NCI-H1694 (cell line): ENCODE measurements around the gene PDE4D.
"Not testable (repeated sequence)": the region's sequence is repeated elsewhere in the genome, so short reads cannot be mapped to it uniquely, and the experiment has no call there.

Experiments
- DNase-seq: peaks from one replicate; lab custom pipeline; 2025; lab: John Stamatoyannopoulos, UW

PDE4D gene

DNA sequence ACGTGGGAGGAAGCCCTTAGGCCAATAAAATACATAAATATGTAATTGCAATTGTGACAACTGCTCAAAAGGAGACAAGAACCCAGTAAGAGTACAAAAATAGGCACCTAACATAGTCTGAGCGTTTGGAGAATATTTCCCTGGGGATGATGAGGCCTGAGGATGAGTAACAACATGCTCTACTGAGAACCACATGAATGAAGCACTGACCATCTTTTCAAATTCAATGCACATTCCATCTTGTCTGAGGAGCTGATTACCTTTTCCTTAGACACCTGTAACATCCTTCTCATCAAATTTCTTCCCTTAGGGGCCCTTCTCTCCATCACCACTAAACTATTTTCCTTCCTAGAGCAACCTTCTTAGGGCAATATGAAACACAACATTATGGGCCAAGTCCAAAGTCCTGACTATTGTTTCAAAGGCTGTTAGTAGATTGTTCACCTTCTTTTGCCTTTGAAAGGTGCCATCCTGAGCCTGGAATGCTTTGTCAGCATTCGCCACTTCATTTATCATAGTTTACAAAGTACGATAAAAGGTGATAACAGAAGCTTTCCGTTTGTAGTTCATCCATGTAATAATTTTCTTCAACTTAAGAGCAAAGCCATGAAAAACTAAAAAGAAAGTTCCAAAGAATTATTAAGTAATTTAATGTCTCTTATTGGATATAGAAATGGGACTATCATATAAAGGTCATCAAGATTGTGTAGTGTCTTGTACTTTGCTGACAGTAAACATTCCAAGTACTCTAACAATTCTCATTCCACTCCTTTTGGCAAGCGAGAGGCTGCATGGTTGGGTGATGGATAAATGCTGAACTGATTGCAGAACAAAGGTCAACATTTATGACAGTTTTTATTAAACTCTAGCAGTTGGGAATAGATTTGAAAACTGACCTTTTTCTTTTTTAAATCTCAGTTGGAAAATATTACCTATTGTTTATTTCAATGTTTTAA is 471.3 kb downstream of the PDE4D start:
- no peak for DNase-seq

GRCh38 chr5:59420596-59420995 is 472.9 kb downstream of the PDE4D start:
- no peak for DNase-seq

GRCh38 chr5:59418808-59419207 is 474.7 kb downstream of the PDE4D start:
- DNase-seq: no peak

GRCh38 chr5:59416451-59416850 is 477.1 kb downstream of the PDE4D start:
- no peak for DNase-seq

GRCh38 chr5:59416026-59416425 is 477.5 kb downstream of the PDE4D start:
- no peak for DNase-seq

GRCh38 chr5:59412428-59412827 is 481.1 kb downstream of the PDE4D start:
- no peak for DNase-seq

GRCh38 chr5:59408997-59409396 is 484.5 kb downstream of the PDE4D start:
- not testable (repeated sequence) for DNase-seq

GRCh38 chr5:59407967-59408366 is 485.6 kb downstream of the PDE4D start:
- DNase-seq: no peak

DNA sequence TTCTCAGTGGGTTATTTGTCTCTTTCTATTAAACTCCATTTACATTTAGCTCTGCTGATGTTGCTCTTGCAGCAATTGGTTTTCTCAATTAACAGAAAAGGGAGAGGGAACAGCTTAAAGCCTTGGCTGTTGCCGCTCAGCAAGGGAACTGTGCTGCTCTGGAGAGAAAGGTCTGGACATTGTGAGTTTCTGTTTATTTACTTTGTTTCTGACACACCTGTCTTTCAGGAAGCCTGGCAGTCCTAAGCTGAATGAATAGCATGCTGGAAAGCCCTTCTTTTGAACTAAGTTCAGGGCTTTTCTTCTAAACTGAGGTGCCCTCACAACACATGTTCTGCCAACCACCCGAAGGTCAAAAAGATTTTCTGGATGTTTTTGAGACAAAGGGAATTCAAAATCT is 491.9 kb downstream of the PDE4D start:
- no peak for DNase-seq

DNA sequence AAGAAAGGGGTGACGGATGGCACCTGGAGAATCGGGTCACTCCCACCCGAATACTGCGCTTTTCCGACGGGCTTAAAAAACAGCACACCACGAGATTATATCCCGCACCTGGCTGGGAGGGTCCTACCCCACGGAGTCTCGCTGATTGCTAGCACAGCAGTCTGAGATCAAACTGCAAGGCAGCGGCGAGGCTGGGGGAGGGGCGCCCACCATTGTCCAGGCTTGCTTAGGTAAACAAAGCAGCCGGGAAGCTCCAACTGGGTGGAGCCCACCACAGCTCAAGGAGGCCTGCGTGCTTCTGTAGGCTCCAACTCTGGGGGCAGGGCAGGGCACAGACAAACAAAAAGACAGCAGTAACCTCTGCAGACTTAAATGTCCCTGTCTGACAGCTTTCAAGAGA is 498.6 kb downstream of the PDE4D start:
- not testable (repeated sequence) for DNase-seq

GRCh38 chr5:59393585-59394420 is 499.7 kb downstream of the PDE4D start:
- DNase-seq: no peak

DNA sequence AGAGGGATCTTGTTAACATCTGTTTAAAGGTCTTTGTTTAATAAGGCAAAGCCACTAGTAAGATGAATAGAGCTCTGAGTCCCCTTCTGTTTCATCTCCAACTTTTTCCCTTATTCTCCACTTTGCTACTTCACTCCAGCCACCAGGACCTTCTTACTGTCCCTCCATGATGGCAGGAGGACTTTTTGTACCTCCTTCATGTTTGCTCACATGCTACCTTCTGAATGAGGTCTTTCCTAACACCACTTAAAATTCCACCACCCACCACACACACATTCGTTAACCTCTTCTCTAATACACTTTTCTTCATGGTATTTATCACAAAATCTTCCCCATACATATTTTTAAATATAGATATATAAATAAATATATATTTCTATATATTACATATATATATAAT is 501.9 kb downstream of the PDE4D start:
- DNase-seq: no peak

DNA sequence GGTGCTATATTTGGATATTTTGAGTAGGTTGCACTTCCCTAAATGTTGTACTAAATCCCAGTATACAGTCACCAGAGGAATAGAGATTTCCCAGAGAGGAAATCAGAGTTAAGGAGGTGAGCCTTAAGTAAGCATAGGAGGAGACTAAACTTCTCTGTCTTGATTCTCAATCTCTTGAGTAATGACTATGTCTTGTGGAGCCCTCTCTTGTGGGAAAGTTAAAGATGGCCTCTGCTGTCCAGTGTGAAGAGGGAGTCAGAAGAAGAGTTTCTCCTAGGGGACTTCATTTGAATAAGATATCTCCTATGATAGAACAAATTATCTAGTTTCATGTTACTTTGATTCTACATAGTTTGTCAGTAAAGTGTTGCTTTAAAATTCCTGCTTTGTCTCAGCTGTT is 502.5 kb downstream of the PDE4D start:
- DNase-seq: no peak

- DNase-seq: no peak
Observed at GRCh38 chr5:59390074-59390659, 503.4 kb downstream of the PDE4D start.

DNA sequence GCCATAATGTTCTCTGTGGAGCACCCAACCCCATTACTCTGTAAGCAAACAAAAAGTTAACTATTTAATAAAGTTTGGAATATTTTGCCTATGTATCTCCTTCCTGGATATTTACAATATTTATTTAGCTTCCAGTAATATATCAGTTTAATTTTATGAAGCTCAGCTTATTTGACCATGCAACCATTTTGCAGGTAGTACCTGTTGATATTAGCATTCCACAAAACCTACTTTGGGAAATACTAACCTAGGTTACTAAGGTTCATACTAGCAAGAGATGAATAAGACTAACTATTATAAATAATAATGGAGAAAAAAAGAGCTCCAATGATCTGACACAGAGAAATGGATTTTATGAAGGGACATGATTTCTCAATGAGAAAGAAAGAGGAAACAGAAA is 506.4 kb downstream of the PDE4D start:
- no peak for DNase-seq

- DNase-seq: no peak
Observed at GRCh38 chr5:59385700-59386099, 507.8 kb downstream of the PDE4D start.

DNA sequence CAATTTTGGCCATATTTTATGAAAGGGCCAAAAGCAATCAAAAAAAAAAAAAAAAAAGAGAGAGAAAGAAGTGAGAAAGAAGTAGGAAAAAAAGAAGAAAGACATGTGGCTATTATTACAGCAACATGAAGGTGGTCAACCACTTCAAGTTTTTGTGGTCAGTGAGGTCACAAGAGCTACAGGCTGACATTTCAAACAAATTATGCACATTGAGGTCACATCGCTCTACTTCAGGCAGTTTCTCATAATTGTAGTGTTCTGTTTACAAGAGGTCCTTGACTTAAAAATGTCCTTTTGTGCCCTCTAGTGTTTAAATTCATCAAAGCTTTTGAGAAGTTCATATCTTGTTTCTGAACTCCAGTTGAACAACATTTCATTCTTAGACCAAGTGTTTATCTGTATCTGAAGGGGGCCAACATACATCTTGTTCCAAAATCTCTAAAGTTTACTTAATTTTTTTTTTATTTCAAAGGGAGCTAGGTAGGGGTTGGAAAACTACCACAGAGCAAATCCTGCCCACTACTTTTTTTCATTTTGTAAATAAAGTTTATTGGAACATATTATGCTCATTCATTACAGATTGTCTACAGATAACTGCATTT is 513.1 kb downstream of the PDE4D start:
- DNase-seq: peak; percentile 78

DNA sequence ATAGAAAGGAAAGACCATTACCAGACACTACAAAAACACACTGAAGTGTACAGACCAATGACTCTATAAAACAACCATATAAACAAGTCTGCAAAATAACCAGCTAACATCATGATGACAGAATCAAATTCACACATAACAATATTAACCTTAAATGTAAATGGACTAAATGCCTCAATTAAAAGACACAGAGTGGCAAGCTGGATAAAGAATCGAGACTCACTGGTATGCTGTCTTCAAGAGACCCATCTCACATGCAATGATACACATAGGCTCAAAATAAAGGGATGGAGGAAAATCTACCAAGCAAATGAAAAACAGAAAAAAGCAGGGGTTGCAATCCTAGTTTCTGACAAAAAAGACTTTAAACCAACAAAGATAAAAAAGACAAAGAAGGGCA is 519.5 kb downstream of the PDE4D start:
- not testable (repeated sequence) for DNase-seq

DNA sequence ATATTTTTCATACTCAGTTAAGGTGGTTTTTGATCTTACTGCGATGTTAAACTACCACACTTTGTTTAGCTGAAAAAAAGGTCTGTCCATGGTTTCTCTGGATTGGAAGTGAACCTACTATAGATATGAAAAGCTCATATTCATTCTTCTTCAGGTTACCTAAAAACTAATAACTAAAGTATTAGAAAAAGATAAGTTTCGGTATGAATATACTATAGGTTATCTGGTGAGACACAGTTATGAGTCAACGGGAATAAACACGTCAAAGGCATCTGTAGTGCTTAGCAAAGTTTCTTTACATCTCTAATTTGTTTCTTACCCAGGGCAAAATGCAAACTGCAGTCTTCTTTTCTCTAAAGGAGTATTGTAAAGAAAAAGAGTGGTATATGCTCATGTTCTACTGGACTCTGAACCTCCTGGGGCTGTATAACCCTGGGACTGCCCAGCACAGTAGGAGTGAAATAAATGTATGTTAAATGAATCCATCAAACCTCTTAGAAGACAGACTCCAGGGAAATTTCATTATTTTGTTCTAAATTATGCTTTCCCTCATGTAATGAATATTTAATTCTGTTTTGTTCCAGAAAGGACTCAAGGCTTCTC is 521.9 kb downstream of the PDE4D start:
- DNase-seq: no peak

GRCh38 chr5:59368951-59369350 is 524.6 kb downstream of the PDE4D start:
- DNase-seq: no peak

DNA sequence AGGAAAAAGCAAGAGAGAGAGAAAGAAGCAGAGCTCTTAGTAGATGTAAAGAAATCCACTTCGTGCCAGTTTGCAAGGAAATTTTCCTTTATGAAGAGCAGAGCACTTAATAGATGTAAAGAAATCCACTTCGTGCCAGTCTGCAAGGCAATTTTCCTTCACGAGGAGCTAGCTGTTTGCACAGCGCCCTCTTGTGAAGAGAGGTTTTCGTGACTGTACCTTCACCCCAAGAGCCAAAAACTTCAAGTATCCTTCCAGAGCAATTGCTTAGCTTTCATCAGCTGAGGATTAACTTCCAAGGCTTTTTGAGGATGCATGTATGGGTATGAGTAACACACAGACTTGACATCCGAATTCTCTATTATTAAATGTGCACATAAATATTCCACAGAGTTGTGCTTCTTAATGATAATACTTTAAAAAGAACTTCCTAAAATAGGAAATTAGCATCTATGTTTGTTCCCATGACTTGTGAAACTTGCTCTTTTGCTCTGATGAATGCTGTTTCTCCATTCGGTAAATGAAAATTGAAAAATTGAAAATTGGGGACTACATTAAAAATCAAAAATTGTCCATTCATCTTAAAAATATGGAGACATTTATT is 525.6 kb downstream of the PDE4D start:
- peak; percentile 60 for DNase-seq
